ENCODE results near the gene KAT6B. TPM values are rescaled to one million over a fixed set of nuclear protein-coding genes. Genes with fewer than 3 reads are reported as not detected.

Gene KAT6B
- total and polyA plus RNA-seq, 2 of the 8 experiments (the other 6 are each of a cell fraction or from before 2014, with no cell fraction given) = 7.3 to 30.8 TPM

- Histone ChIP-seq H2AK5ac (ENCODE audit: low read depth, low read length) (no peak overlapping the region), H3K79me1 (ENCODE audit: low read depth, low read length) (no peaks in the 10 kb centered on the region), H2BK120ac (replicated peaks; ENCODE audit: low read depth, low read length) (no peak overlapping the region), H3K27me3 (replicated peaks in 1 of 4; ENCODE audit: control insufficient read depth in 3 of 4, extremely low read depth in 1 of 4, insufficient read depth in 3 of 4, low read length in 3 of 4) (no peaks in the 10 kb centered on the region), H2AFZ (ENCODE audit: low read length) (no peak overlapping the region; the same call in 1 of the 2 replicates), H2BK12ac (ENCODE audit: low read depth, low read length) (no peak overlapping the region), H3K79me2 (ENCODE audit: control insufficient read depth in 1 of 2, insufficient read depth in 2 of 2, low read length in 2 of 2) (no peaks in the 10 kb centered on the region), H2BK20ac (ENCODE audit: low read length) (no peak overlapping the region), H3K9ac (replicated peaks in 1 of 4; ENCODE audit: extremely low read depth in 1 of 4, low read depth in 3 of 4, low read length in 3 of 4) (no peak overlapping the region), H3K36me3 (ENCODE audit: control insufficient read depth in 2 of 4, insufficient read depth in 4 of 4, low read length in 3 of 4) (no peaks in the 10 kb centered on the region), H3K4ac (replicated peaks; ENCODE audit: insufficient read length, low read depth, low read length) (no peak overlapping the region), H4K91ac (replicated peaks; ENCODE audit: insufficient read length, low read length) (no peak overlapping the region), H2BK5ac (ENCODE audit: low read depth, low read length) (no peak overlapping the region), H3K14ac (ENCODE audit: insufficient read length) (no peak overlapping the region), H2BK15ac (ENCODE audit: low read length) (no peak overlapping the region), H3K18ac (ENCODE audit: extremely low read depth, low read length) (no peak overlapping the region), H3K4me2 (ENCODE audit: insufficient read depth in 1 of 2, low read depth in 2 of 2, low read length in 2 of 2) (no peak overlapping the region), H4K20me1 (replicated peaks in 1 of 2; ENCODE audit: control insufficient read depth in 1 of 2, insufficient read depth in 2 of 2, low read length in 2 of 2) (no peaks in the 10 kb centered on the region), H3K23ac (ENCODE audit: insufficient read length) (no peak overlapping the region), H3K27ac (ENCODE audit: low read depth, low read length) (no peak overlapping the region), H3K9me3 (ENCODE audit: insufficient read depth in 2 of 2, low read depth in 1 of 2, low read length in 1 of 2) (no peaks in the 10 kb centered on the region), H3K23me2 (ENCODE audit: low read depth, low read length) (no peaks in the 10 kb centered on the region), H4K8ac (ENCODE audit: extremely low read depth, insufficient read depth, low read length) (no peak overlapping the region), H3K56ac (replicated peaks; ENCODE audit: insufficient read length, low read depth, low read length) (no peak overlapping the region), H3K4me3 (ENCODE audit: extremely low read depth in 1 of 4, insufficient read depth in 2 of 4, low read depth in 3 of 4, low read length in 4 of 4) (no peak overlapping the region), H4K5ac (ENCODE audit: insufficient read length, low read depth, low read length) (no peak overlapping the region), H3K4me1 (replicated peaks in 1 of 4; ENCODE audit: control insufficient read depth in 3 of 4, insufficient read depth in 4 of 4, low read length in 3 of 4) (no peaks in the 10 kb centered on the region)
- WGBS, 2 experiments (ENCODE audit: extremely low coverage in 1 of 2, insufficient coverage in 1 of 2, insufficient read length in 1 of 2, insufficient replicate concordance in 2 of 2, low coverage in 1 of 2, low lambda C conversion rate in 2 of 2, missing lambda C conversion rate in 1 of 2) = 91% methylated on average over 9 of the region's 9 CpGs; no CpG with 5 or more reads in 1 of the 2 experiments
- FAIRE-seq (no peak), DNase-seq (ENCODE audit: low read depth in 1 of 2, low spot score in 2 of 2) (no peak)
- TF ChIP-seq, protein P1, sequence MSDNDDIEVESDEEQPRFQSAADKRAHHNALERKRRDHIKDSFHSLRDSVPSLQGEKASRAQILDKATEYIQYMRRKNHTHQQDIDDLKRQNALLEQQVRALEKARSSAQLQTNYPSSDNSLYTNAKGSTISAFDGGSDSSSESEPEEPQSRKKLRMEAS (IDR thresholded peaks at IDR 0.05) = no peak
- TF ChIP-seq HDAC6 (IDR thresholded peaks at IDR 0.05; ENCODE audit: low read depth, low read length) (no peak), BCL11A (IDR thresholded peaks at IDR 0.05; ENCODE audit: low read depth in 2 of 2, low read length in 2 of 2) (no peak), EZH2 (IDR thresholded peaks at IDR 0.05; ENCODE audit: low read depth, low read length, severe bottlenecking) (no peak), SIN3A (conservative IDR thresholded peaks at IDR 0.05 in 1 of 2, IDR thresholded peaks at IDR 0.05 in 1 of 2; ENCODE audit: low read depth in 1 of 2, low read length in 2 of 2) (no peak)
- CTCF ChIA-PET (ENCODE audit: partially characterized antibody) = no interaction called here
- POLR2A ChIA-PET (ENCODE audit: partially characterized antibody) = no interaction called here
Observed at GRCh38 chr10:75040576-75040975, 214.2 kb downstream of the KAT6B start.

All from H1 (cell line).